Testis (tissue), 2 donors: ENCODE results near the gene ANKRD33B.
"Not testable (repeated sequence)": the region's sequence is repeated elsewhere in the genome, so short reads cannot be mapped to it uniquely, and the experiment has no call there.

Source experiments
- POLR2A ChIP-seq: fragments of 450-650 bp; IDR thresholded peaks from one replicate; pipeline ENCODE4 v1.6.1; 2017; ENCODE audit warnings: antibody characterized with exemption, mild to moderate bottlenecking, moderate library complexity
- TF ChIP-seq, protein P1 (sequence below), 3 experiments: fragments of 450-650 bp in 2 of 3; fragments of 200-600 bp in 1 of 3; sonication (generic) in 1 of 3; IDR thresholded peaks; one replicate each; pipeline ENCODE4 v1.5.1; 2016 to 2019; ENCODE audit warnings: antibody characterized with exemption in 3 of 3, mild to moderate bottlenecking in 2 of 3, moderate library complexity in 1 of 3

DNA sequence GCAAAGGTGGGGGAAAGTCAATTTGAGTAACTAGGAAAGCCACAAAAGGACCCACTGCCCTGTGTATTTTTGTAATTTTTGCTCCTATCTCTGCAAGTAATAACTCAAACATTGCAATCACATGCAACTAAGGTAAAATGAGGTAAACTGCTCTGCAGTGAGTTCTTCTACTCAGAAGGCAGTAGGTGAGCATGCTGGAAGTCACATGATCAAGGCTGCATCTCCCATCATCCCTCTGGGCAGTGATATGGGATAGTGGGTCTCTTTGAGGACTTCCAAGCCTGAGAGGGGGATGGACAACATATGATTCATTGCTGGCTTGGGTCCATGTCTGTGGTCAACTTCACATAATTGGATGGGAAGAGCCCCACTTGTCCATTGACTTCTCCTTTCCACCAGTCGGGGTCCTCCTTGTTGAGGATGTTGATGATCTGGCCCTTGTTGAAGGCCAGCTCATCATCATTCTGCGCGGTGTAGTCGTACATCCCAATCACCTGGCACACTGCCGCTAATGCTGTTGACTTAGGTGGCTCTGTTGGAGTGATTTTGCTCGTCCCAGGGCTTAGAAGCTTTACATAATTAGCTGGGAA lies 100.4 kb downstream of the ANKRD33B start:
- TF ChIP-seq, protein P1, sequence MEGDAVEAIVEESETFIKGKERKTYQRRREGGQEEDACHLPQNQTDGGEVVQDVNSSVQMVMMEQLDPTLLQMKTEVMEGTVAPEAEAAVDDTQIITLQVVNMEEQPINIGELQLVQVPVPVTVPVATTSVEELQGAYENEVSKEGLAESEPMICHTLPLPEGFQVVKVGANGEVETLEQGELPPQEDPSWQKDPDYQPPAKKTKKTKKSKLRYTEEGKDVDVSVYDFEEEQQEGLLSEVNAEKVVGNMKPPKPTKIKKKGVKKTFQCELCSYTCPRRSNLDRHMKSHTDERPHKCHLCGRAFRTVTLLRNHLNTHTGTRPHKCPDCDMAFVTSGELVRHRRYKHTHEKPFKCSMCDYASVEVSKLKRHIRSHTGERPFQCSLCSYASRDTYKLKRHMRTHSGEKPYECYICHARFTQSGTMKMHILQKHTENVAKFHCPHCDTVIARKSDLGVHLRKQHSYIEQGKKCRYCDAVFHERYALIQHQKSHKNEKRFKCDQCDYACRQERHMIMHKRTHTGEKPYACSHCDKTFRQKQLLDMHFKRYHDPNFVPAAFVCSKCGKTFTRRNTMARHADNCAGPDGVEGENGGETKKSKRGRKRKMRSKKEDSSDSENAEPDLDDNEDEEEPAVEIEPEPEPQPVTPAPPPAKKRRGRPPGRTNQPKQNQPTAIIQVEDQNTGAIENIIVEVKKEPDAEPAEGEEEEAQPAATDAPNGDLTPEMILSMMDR (IDR thresholded peaks at IDR 0.05): not testable (repeated sequence)
- not testable (repeated sequence) for TF ChIP-seq POLR2A
